ENCODE results near the gene CREB1.

DNA sequence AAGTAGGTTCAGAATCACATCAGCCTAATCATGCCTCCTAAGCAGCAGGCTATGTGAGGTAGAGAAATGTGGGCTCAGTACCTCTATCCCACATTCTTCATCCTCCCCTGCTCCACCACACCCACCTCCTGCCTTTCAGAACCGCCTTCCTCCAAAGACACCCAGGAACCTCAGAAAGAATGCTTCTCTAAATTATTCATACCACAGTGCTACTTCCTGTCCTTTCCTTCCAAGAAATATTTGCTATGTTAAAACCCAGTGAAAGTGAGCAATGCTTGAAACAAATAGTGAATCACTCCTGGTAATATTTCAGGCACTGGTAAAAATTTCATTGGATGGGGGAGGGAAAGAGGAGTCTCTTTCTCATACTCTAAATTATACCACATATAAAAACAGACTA is 24.0 kb upstream of the CREB1 start:
- TF ChIP-seq, protein P1, sequence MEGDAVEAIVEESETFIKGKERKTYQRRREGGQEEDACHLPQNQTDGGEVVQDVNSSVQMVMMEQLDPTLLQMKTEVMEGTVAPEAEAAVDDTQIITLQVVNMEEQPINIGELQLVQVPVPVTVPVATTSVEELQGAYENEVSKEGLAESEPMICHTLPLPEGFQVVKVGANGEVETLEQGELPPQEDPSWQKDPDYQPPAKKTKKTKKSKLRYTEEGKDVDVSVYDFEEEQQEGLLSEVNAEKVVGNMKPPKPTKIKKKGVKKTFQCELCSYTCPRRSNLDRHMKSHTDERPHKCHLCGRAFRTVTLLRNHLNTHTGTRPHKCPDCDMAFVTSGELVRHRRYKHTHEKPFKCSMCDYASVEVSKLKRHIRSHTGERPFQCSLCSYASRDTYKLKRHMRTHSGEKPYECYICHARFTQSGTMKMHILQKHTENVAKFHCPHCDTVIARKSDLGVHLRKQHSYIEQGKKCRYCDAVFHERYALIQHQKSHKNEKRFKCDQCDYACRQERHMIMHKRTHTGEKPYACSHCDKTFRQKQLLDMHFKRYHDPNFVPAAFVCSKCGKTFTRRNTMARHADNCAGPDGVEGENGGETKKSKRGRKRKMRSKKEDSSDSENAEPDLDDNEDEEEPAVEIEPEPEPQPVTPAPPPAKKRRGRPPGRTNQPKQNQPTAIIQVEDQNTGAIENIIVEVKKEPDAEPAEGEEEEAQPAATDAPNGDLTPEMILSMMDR (conservative IDR thresholded peaks at IDR 0.05 in 1 of 2, IDR thresholded peaks at IDR 0.05 in 1 of 2; ENCODE audit: low read depth in 1 of 2, low read length in 2 of 2): no peak
- no peak for TF ChIP-seq EZH2 (IDR thresholded peaks at IDR 0.05; ENCODE audit: low read length, missing control alignments)
